GM23338 (cell line): Measurements from ENCODE around the gene ZGRF1. TPM values are rescaled to one million over a fixed set of nuclear protein-coding genes. Genes with fewer than 3 reads are reported as not detected.
A peak's percentile ranks its signal among the peaks of the same experiment; 100 is the strongest.

Experiments used
- ATAC-seq: fragments of 200-7000 bp; cut with Tn5 transposase; 3 replicates; pipeline ENCODE4 v1.9.1; 2020
- DNase-seq: peaks from one replicate; pipeline ENCODE4 v3.0.0-alpha.2; 2015; ENCODE audit warnings: low spot score
- H2AFZ ChIP-seq: fragments of 200-600 bp; sonication (generic); 2 replicates; pipeline ENCODE4 v1.8.0; 2016; ENCODE audit warnings: antibody characterized with exemption, mild to moderate bottlenecking, moderate library complexity
- H3F3A ChIP-seq: fragments of 200-600 bp; sonication (generic); replicated peaks from 2 replicates; pipeline ENCODE4 v1.8.0; 2017; ENCODE audit warnings: antibody characterized with exemption, mixed run types, low read depth
- H3K27ac ChIP-seq: fragments of 200-600 bp; sonication (generic); 2 replicates; pipeline ENCODE4 v1.6.1; 2016; ENCODE audit warnings: low read depth
- H3K27me3 ChIP-seq: fragments of 200-600 bp; sonication (generic); 2 replicates; pipeline ENCODE4 v1.8.0; 2016; ENCODE audit warnings: mild to moderate bottlenecking, mixed run types, moderate library complexity; ENCODE audit not compliant: insufficient read depth
- H3K36me3 ChIP-seq: fragments of 200-600 bp; sonication (generic); 2 replicates; pipeline ENCODE4 v1.8.0; 2016; ENCODE audit warnings: mild to moderate bottlenecking; ENCODE audit not compliant: insufficient read depth
- H3K4me1 ChIP-seq: fragments of 200-600 bp; sonication (generic); 2 replicates; pipeline ENCODE4 v1.8.0; 2016; ENCODE audit warnings: mild to moderate bottlenecking, moderate library complexity; ENCODE audit not compliant: insufficient read depth
- H3K4me2 ChIP-seq: fragments of 200-600 bp; sonication (generic); 2 replicates; pipeline ENCODE4 v1.7.1; 2017; ENCODE audit warnings: mixed run types
- H3K4me3 ChIP-seq: fragments of 200-600 bp; sonication (generic); 2 replicates; pipeline ENCODE4 v1.6.1; 2016; ENCODE audit warnings: mixed run types
- H3K79me2 ChIP-seq: fragments of 200-600 bp; sonication (generic); replicated peaks from 2 replicates; pipeline ENCODE4 v1.8.0; 2017; ENCODE audit warnings: mild to moderate bottlenecking; ENCODE audit not compliant: insufficient read depth
- H3K9me2 ChIP-seq: fragments of 200-600 bp; sonication (generic); 2 replicates; pipeline ENCODE4 v1.8.0; 2017; ENCODE audit not compliant: insufficient read depth
- H4K20me1 ChIP-seq: fragments of 200-600 bp; sonication (generic); replicated peaks from 2 replicates; pipeline ENCODE4 v1.8.0; 2017; ENCODE audit warnings: mild to moderate bottlenecking; ENCODE audit not compliant: insufficient read depth
- H3K27ac Mint-ChIP-seq: 2 replicates; pipeline ENCODE4 v1.8.0; 2020; ENCODE audit warnings: inconsistent platforms, mild to moderate bottlenecking, moderate library complexity, mixed read lengths
- H3K27me3 Mint-ChIP-seq: 3 replicates; pipeline ENCODE4 v1.8.0; 2022; ENCODE audit warnings: low read depth, mild to moderate bottlenecking, moderate library complexity, mixed read lengths, inconsistent platforms; ENCODE audit not compliant: insufficient read depth, poor library complexity
- H3K36me3 Mint-ChIP-seq: 3 replicates; pipeline ENCODE4 v1.8.0; 2021; ENCODE audit warnings: low read depth, mild to moderate bottlenecking, inconsistent platforms, moderate library complexity, mixed read lengths
- H3K4me1 Mint-ChIP-seq: 3 replicates; pipeline ENCODE4 v1.8.0; 2020; ENCODE audit warnings: mild to moderate bottlenecking, inconsistent platforms, mixed read lengths
- H3K4me3 Mint-ChIP-seq: 3 replicates; pipeline ENCODE4 v1.8.0; 2021; ENCODE audit warnings: moderate library complexity, mild to moderate bottlenecking, inconsistent platforms, mixed read lengths
- H3K9me3 Mint-ChIP-seq: 3 replicates; pipeline ENCODE4 v1.8.0; 2020; ENCODE audit warnings: moderate library complexity, mild to moderate bottlenecking, inconsistent platforms, mixed read lengths
- CTCF ChIP-seq, 2 experiments: fragments of 200-600 bp in 1 of 2; sonication (generic) in 1 of 2; conservative IDR thresholded peaks; 2 replicates each; pipeline versions ENCODE4 v1.5.1 to v1.6.1; 2016 to 2017; ENCODE audit warnings: antibody characterized with exemption in 2 of 2, low read depth in 2 of 2, mild to moderate bottlenecking in 2 of 2, moderate library complexity in 1 of 2
- POLR2AphosphoS5 ChIP-seq: IDR thresholded peaks from 2 replicates; pipeline ENCODE4 v1.6.1; 2016; ENCODE audit warnings: antibody characterized with exemption, low read depth
- ZNF331 ChIP-seq: fragments of 250-450 bp; sonication (Bioruptor Pico); IDR thresholded peaks from 2 replicates; pipeline ENCODE4 v1.5.0; 2020; ENCODE audit warnings: low read depth, mild to moderate bottlenecking, moderate library complexity
- ZNF462 ChIP-seq: fragments of 250-450 bp; sonication (Bioruptor Pico); IDR thresholded peaks from 2 replicates; pipeline ENCODE4 v1.5.0; 2020; ENCODE audit warnings: mild to moderate bottlenecking, moderate library complexity
- polyA plus RNA-seq: library from polyadenylated mRNA; unstranded; fragments of >200 nt; fragmentation: Nextera tagmentation; extraction: Ambion mirVana; gene quantifications from 2 replicates; pipeline ENCODE4 v1.2.1, GENCODE V29; 2016
- total RNA-seq: library from RNA; depleted of rRNA; stranded (reverse); fragments of >200 nt; shearing (Covaris generic); gene quantifications from 2 replicates; pipeline ENCODE4 v1.2.3, GENCODE V29; 2014

Gene ZGRF1
- total and polyA plus RNA-seq, 2 experiments from 2014 or later: 41.7 to 62.6 TPM

- Mint-ChIP-seq H3K4me1 (peaks cover 47% of the 10 kb centered on the region), H3K4me3 (peak overlapping the region; percentile 66), H3K36me3 (peaks cover 52% of the 10 kb centered on the region), H3K27me3 (peaks cover 21% of the 10 kb centered on the region), H3K9me3 (peaks cover 11% of the 10 kb centered on the region), H3K27ac (peak overlapping the region; percentile 95)
- Histone ChIP-seq H3K4me1 (peaks cover 27% of the 10 kb centered on the region), H2AFZ (no peak overlapping the region), H3K4me2 (peak overlapping the region; percentile 61), H3K36me3 (peaks cover 15% of the 10 kb centered on the region), H3K9me2 (no peaks in the 10 kb centered on the region), H3K4me3 (peak overlapping the region; percentile 25), H3K27ac (peak overlapping the region; percentile 94), H3F3A (peaks cover 6% of the 10 kb centered on the region), H4K20me1 (no peaks in the 10 kb centered on the region), H3K27me3 (no peaks in the 10 kb centered on the region), H3K79me2 (peaks cover 46% of the 10 kb centered on the region)
- ATAC-seq: no peak
- peak; percentile 33 for DNase-seq
- TF ChIP-seq ZNF331: no peak
These were observed 14.9 kb upstream of the ZGRF1 start for GRCh38 chr4:112651641-112652040.

DNA sequence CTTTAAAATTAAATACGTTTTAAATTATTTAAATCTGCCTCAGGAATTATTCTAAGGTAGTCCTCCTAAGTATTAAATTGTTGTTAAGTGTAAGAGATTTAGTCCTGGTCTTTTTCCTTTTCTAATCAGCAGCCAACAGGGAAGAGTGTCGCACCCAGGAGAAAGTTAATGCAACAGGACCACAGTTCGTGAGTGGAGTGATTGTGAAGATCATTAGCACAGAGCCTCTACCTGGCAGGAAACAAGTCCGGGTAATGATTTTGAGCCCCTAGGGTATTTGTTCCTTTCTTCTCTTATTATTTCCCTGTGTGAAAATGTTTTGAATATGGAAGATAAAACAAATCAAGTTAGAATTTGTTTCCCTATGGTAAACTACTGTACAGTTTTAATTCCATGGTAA is 13.6 kb upstream of the ZGRF1 start:
- H3K36me3 ChIP-seq: peaks cover 18% of the 10 kb centered on the region
- peak overlapping the region; percentile 61 for H3K4me2 ChIP-seq

DNA sequence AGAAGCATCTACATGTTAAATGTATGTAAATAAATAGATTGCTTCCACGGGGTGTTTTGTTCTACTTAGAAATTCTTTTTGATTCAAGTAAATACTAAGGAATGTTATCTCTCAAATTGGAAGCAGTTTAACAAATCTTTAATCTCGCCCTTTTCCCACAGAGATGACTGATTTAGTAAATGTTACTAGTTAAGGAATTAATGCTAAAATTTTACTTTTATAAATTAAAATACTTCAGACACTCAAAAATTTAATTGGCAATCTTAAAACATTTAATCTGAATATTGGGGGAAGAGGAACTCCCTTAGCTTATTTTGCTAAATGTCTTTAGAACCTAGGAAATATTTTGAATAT is 12.3 kb upstream of the ZGRF1 start:
- H3K27ac Mint-ChIP-seq: peak overlapping the region; percentile 100
- peaks cover 21% of the 10 kb centered on the region for H3K9me3 Mint-ChIP-seq
- peaks cover 18% of the 10 kb centered on the region for H3K36me3 ChIP-seq
- H3F3A ChIP-seq: peaks cover 7% of the 10 kb centered on the region
- peak overlapping the region; percentile 61 for H3K4me2 ChIP-seq
- H3K4me3 Mint-ChIP-seq: peak overlapping the region; percentile 97
- DNase-seq (no peak), ATAC-seq (no peak)
- H3K9me2 ChIP-seq: no peaks in the 10 kb centered on the region
- peak overlapping the region; percentile 25 for H3K4me3 ChIP-seq
- peaks cover 53% of the 10 kb centered on the region for H3K36me3 Mint-ChIP-seq
- H3K27me3 Mint-ChIP-seq: peaks cover 38% of the 10 kb centered on the region
- no peaks in the 10 kb centered on the region for H3K27me3 ChIP-seq
- H4K20me1 ChIP-seq: no peaks in the 10 kb centered on the region
- H3K79me2 ChIP-seq: peaks cover 38% of the 10 kb centered on the region
- H2AFZ ChIP-seq: no peak overlapping the region
- H3K4me1 ChIP-seq: peaks cover 9% of the 10 kb centered on the region; the same call in 1 of the 2 replicates
- H3K27ac ChIP-seq: peak overlapping the region; percentile 94
- peaks cover 29% of the 10 kb centered on the region for H3K4me1 Mint-ChIP-seq
- TF ChIP-seq ZNF462 (CRISPR knock-in tag): no peak

More for the DNA sequence above, 13.6 kb upstream of the ZGRF1 start:
- Mint-ChIP-seq H3K4me3 (peak overlapping the region; percentile 73), H3K27me3 (peaks cover 30% of the 10 kb centered on the region), H3K27ac (peak overlapping the region; percentile 95), H3K4me1 (peaks cover 40% of the 10 kb centered on the region), H3K36me3 (peaks cover 52% of the 10 kb centered on the region), H3K9me3 (peaks cover 20% of the 10 kb centered on the region)
- DNase-seq (peak; percentile 27), ATAC-seq (no peak)
- Histone ChIP-seq H3K9me2 (no peaks in the 10 kb centered on the region), H3F3A (peaks cover 7% of the 10 kb centered on the region), H3K4me1 (peaks cover 20% of the 10 kb centered on the region; the same call in 1 of the 2 replicates), H3K27me3 (no peaks in the 10 kb centered on the region), H3K27ac (peak overlapping the region; percentile 94), H3K79me2 (peaks cover 48% of the 10 kb centered on the region), H4K20me1 (no peaks in the 10 kb centered on the region), H3K4me3 (peak overlapping the region; percentile 25), H2AFZ (no peak overlapping the region)
- TF ChIP-seq POLR2AphosphoS5 (peak; percentile 49; the same call in 1 of the 2 replicates), CTCF (conservative IDR thresholded peaks at IDR 0.05; ENCODE audit: low read depth in 2 of 2) (no peak)
